K562 (cell line): ENCODE data around the gene LGALS7. TPM values are rescaled to one million over a fixed set of nuclear protein-coding genes. Genes with fewer than 3 reads are reported as not detected.

Experiments
- ATAC-seq: fragments of 200-7000 bp; cut with Tn5 transposase; 3 replicates; pipeline ENCODE4 v1.9.1; 2020; ENCODE audit warnings: moderate library complexity
- BruUV-seq: library from RNA; stranded (reverse); fragments of 400-500 nt; replicated peaks from 2 replicates; lab custom pipeline; 2021; lab: Mats Ljungman, UMichigan
- CTCF ChIA-PET: fragments of 300-600 bp; formaldehyde crosslinking; extraction: SDS; loops from one replicate; lab custom pipeline; 2021; ENCODE audit warnings: low intra/inter-chr PET ratio; lab: Yijun Ruan, JAX
- POLR2A ChIA-PET: fragments of 300-600, 350-650 bp; sonication (Branson Sonifier 250); formaldehyde crosslinking; extraction: SDS; loops from one replicate; lab custom pipeline; 2021; ENCODE audit warnings: antibody characterized with exemption, inconsistent platforms; lab: Yijun Ruan, JAX
- DNase-seq, 4 experiments: peaks; one replicate each; pipeline versions ENCODE4 v3.0.0 to v3.0.0-alpha.2; 2011 to 2018; ENCODE audit warnings: low spot score in 3 of 4, mixed read lengths in 3 of 4; ENCODE audit errors: extremely low read depth in 1 of 4
- FAIRE-seq: peaks from 2 replicates; lab custom pipeline; 2011; peaks lifted over from hg19 to GRCh38; lab: Jason Lieb, UNC
- H2AFZ ChIP-seq: 2 replicates; pipeline ENCODE4 v1.6.0; 2011; ENCODE audit warnings: low read depth, low read length, control low read depth, inconsistent platforms
- H3K27ac ChIP-seq: fragments of 200-600 bp; 3 replicates; pipeline ENCODE4 v1.8.0; 2011; ENCODE audit warnings: low read depth, mild to moderate bottlenecking, control low read depth, inconsistent platforms, low read length, moderate library complexity, mixed read lengths; ENCODE audit errors: extremely low read depth
- H3K27me3 ChIP-seq, 2 experiments: fragments of 300-600 bp in 1 of 2; 2 replicates in 1 of 2; 3 replicates in 1 of 2; pipeline versions ENCODE4 v1.6.0 to v1.8.0; 2011; ENCODE audit warnings: inconsistent platforms in 2 of 2, low read length in 2 of 2, mild to moderate bottlenecking in 1 of 2, mixed read lengths in 1 of 2, moderate library complexity in 1 of 2; ENCODE audit not compliant: control insufficient read depth in 2 of 2, insufficient read depth in 2 of 2
- H3K36me3 ChIP-seq: fragments of 300-600 bp; 3 replicates; pipeline ENCODE4 v1.8.0; 2011; ENCODE audit warnings: mild to moderate bottlenecking, low read length, inconsistent platforms; ENCODE audit not compliant: control insufficient read depth, insufficient read depth
- H3K4me1 ChIP-seq, 2 experiments: fragments of 200-600 bp in 1 of 2; replicated peaks in 1 of 2; 2 replicates in 1 of 2; 3 replicates in 1 of 2; pipeline versions ENCODE4 v1.5.1 to v1.8.0; 2011; ENCODE audit warnings: inconsistent platforms in 2 of 2, low read length in 2 of 2, mild to moderate bottlenecking in 1 of 2, mixed read lengths in 1 of 2, moderate library complexity in 1 of 2; ENCODE audit not compliant: control insufficient read depth in 2 of 2, insufficient read depth in 2 of 2
- H3K4me2 ChIP-seq: 2 replicates; pipeline ENCODE4 v1.6.1; 2011; ENCODE audit warnings: low read length, control low read depth, inconsistent platforms, mixed read lengths; ENCODE audit not compliant: insufficient read depth
- H3K4me3 ChIP-seq: fragments of 200-600 bp; sonication (generic), shearing (Covaris generic); 2 replicates; pipeline ENCODE4 v1.5.1; 2016; ENCODE audit warnings: control low read depth, inconsistent platforms
- H3K79me2 ChIP-seq: fragments of 200-600 bp; 3 replicates; pipeline ENCODE4 v1.8.0; 2011; ENCODE audit warnings: low read length, inconsistent platforms; ENCODE audit not compliant: control insufficient read depth, insufficient read depth
- H3K9ac ChIP-seq, 2 experiments: 2 replicates each; pipeline versions ENCODE4 v1.6.0 to v1.6.1; 2011; ENCODE audit warnings: low read depth in 2 of 2, low read length in 2 of 2, control low read depth in 1 of 2, inconsistent platforms in 1 of 2, mild to moderate bottlenecking in 1 of 2, mixed read lengths in 1 of 2; ENCODE audit not compliant: insufficient read depth in 1 of 2
- H3K9me1 ChIP-seq: one replicate; pipeline ENCODE4 v1.6.0; 2011; ENCODE audit warnings: inconsistent platforms, mild to moderate bottlenecking, low read length, moderate library complexity; ENCODE audit not compliant: control insufficient read depth, insufficient read depth
- H3K9me3 ChIP-seq: replicated peaks from 2 replicates; pipeline ENCODE4 v1.5.1; 2011; ENCODE audit warnings: low read depth, low read length, inconsistent platforms; ENCODE audit not compliant: control insufficient read depth, insufficient read depth
- H4K20me1 ChIP-seq: replicated peaks from 2 replicates; pipeline ENCODE4 v1.6.1; 2011; ENCODE audit warnings: low read length, inconsistent platforms, mixed read lengths; ENCODE audit not compliant: control insufficient read depth, insufficient read depth
- ARID3B ChIP-seq: fragments of 250-450 bp; sonication (Bioruptor Pico); IDR thresholded peaks from 2 replicates; pipeline ENCODE4 v1.4.0; 2020; ENCODE audit warnings: borderline replicate concordance
- FOSL1 ChIP-seq: fragments of 200-800 bp; sonication (Bioruptor generic); conservative IDR thresholded peaks from 2 replicates; pipeline ENCODE4 v1.6.1; 2016; ENCODE audit warnings: missing genetic modification characterization, missing compliant biosample characterization
- FOXO4 ChIP-seq: fragments of 450-650 bp; formaldehyde crosslinking; IDR thresholded peaks from 2 replicates; pipeline ENCODE4 v1.4.0; 2020; ENCODE audit warnings: mild to moderate bottlenecking, moderate library complexity
- GATA2 ChIP-seq: sonication (generic); formaldehyde crosslinking; IDR thresholded peaks from 2 replicates; pipeline ENCODE4 v1.4.0; 2020; ENCODE audit warnings: mild to moderate bottlenecking, missing genetic modification reagents
- MAZ ChIP-seq, 2 experiments: fragments of 450-650 bp in 1 of 2; sonication (generic) in 1 of 2; formaldehyde crosslinking; IDR thresholded peaks in 1 of 2; conservative IDR thresholded peaks in 1 of 2; 2 replicates each; pipeline versions ENCODE4 v1.4.0 to v1.5.0; 2020; ENCODE audit warnings: mild to moderate bottlenecking in 1 of 2, missing genetic modification reagents in 1 of 2
- NFIC ChIP-seq: fragments of 450-650 bp; IDR thresholded peaks from 2 replicates; pipeline ENCODE4 v1.6.1; 2017; ENCODE audit warnings: mild to moderate bottlenecking, inconsistent platforms
- NR2C2 ChIP-seq, 2 experiments: fragments of 200-800 bp in 1 of 2; sonication (Bioruptor generic) in 1 of 2; sonication (generic) in 1 of 2; formaldehyde crosslinking in 1 of 2; IDR thresholded peaks; 2 replicates each; pipeline versions ENCODE4 v1.6.1 to v1.8.0; 2016 to 2022; ENCODE audit warnings: mild to moderate bottlenecking in 1 of 2, missing compliant biosample characterization in 1 of 2, missing genetic modification characterization in 1 of 2, missing genetic modification reagents in 1 of 2
- PYGO2 ChIP-seq: fragments of 450-650 bp; IDR thresholded peaks from 2 replicates; pipeline ENCODE4 v1.6.1; 2016; ENCODE audit warnings: mild to moderate bottlenecking, missing genetic modification characterization, moderate library complexity, missing compliant biosample characterization
- SNIP1 ChIP-seq: fragments of 450-650 bp; IDR thresholded peaks from 2 replicates; pipeline ENCODE4 v1.7.1; 2017; ENCODE audit warnings: low read depth, mild to moderate bottlenecking
- USF2 ChIP-seq: sonication (generic); formaldehyde crosslinking; IDR thresholded peaks from 2 replicates; pipeline ENCODE4 v1.5.0; 2020; ENCODE audit warnings: missing genetic modification reagents
- ZKSCAN1 ChIP-seq: fragments of 150-350 bp; IDR thresholded peaks from 2 replicates; pipeline ENCODE4 v1.6.1; 2016; ENCODE audit warnings: low read depth, low read length
- WGBS: fragments of 100-300 bp; shearing (Covaris generic); methylation state at CpG from one replicate; pipeline ENCODE4 v1.1.6; 2016; ENCODE audit warnings: low coverage, mixed read lengths; ENCODE audit not compliant: insufficient coverage; ENCODE audit errors: missing lambda C conversion rate; 5-methylcytosine and 5-hydroxymethylcytosine counted together
- in situ Hi-C: fragments of 300-500 bp; cut with MboI; formaldehyde crosslinking; loops from 4 replicates; pipeline ENCODE4 v1.15.0; 2018; ENCODE audit warnings: inconsistent platforms, mixed read lengths
- intact Hi-C: fragments of 100-400 bp; cut with micrococcal nuclease; formaldehyde crosslinking; loops from 2 replicates; pipeline ENCODE4 v1.14.2; 2022
- polyA plus RNA-seq, 8 experiments: library from polyadenylated mRNA; depleted of rRNA in 4 of 8; stranded (reverse) in 5 of 8; unstranded in 3 of 8; fragments of >200 nt; fragmentation: Nextera tagmentation in 2 of 8; fragmentation: Illumina TruSeq in 1 of 8; extraction: Ambion mirVana in 2 of 8; extraction: Trizol in 1 of 8; gene quantifications; 2 replicates each; pipeline versions ENCODE4 v1.2.1 to v1.2.3, GENCODE V29; 2011 to 2014; ENCODE audit warnings: inconsistent platforms in 1 of 8, missing spikeins in 1 of 8
- total RNA-seq, 7 experiments: library from RNA; depleted of rRNA in 6 of 7; stranded (reverse); fragments of >200 nt in 6 of 7; fragmentation: Illumina TruSeq in 2 of 7; extraction: Trizol in 2 of 7; gene quantifications; 2 replicates each; pipeline versions ENCODE4 v1.2.1 to v1.2.3, GENCODE V29; 2011 to 2021; ENCODE audit warnings: low replicate concordance in 1 of 7
- TF ChIP-seq, protein P1 (sequence below): fragments of 250-450 bp; sonication (Bioruptor Pico); IDR thresholded peaks from 2 replicates; pipeline ENCODE4 v1.8.0; 2021; ENCODE audit warnings: mild to moderate bottlenecking, moderate library complexity
- TF ChIP-seq, protein P2 (sequence below), 2 experiments: fragments of 450-650 bp; IDR thresholded peaks; 2 replicates each; pipeline ENCODE4 v1.6.1; 2016

The LGALS7 gene
- total and polyA plus RNA-seq, 9 of the 15 experiments (the other 6 are each of a cell fraction or from before 2014, with no cell fraction given), result not detected

DNA sequence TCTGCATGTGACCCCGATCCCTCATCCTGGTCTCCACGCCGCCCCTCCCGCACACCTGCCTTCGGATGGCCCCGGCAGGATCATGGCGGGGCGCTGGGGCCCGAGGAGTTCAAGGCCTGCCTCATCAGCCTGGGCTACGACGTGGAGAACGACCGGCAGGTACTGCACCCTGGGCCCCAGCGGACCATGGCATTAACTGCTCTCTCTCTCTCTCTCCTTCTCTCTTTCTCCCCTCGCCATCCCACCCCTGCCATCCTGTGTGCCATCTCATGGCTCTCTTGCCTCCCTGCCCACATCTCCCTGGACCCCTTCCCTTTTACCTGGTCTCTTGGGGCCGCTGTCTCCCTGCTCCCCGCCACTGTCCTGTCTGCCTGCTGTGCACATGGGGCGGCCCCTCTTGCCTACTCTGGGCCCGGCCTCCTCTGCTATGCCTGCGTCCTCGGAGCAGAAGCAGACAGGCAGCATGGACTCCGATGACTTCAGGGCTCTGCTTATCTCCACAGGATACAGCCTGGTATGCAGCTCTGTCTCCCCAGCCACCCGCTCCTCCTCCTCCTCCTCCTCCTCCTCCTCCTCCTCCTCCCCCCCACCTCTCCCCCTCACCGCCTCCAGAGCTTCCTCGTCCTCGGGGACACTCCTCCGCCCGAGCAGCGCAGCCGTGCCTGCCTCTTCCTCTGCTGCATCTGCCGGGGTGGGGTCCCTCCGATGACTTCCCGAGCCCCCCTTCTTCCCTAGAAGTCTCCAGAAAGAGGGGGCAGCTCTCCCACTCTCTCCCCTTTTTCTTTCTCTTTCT lies 45.3 kb downstream of the LGALS7 start:
- POLR2A ChIA-PET, result no interaction called here
- Histone ChIP-seq H3K4me2 (peak overlapping the region; percentile 16), H3K79me2 (no peaks in the 10 kb centered on the region), H3K27me3 (no peaks in the 10 kb centered on the region), H3K9me1 (no peaks in the 10 kb centered on the region), H3K27ac (peak overlapping the region; percentile 46; the same call in 2 of the 3 replicates), H3K9ac (peak overlapping the region in 1 of 2 experiments; percentile 84; a peak in 2 of 4 replicates), H3K4me1 (peaks cover 11 to 50% of the 10 kb centered on the region in 2 experiments), H2AFZ (no peak overlapping the region), H3K4me3 (no peak overlapping the region), H4K20me1 (0 out of 2 replicates have a peak, but pooled peaks cover 3% of the 10 kb centered on the region), H3K9me3 (no peaks in the 10 kb centered on the region), H3K36me3 (peaks cover 85% of the 10 kb centered on the region; the same call in 2 of the 3 replicates)
- in situ Hi-C loops (no loop called here), intact Hi-C loops (loop anchor here (2.0 to 5.0 kb wide), 2 partner anchors 51 to 91 kb away; no protein-coding TSS in a partner anchor)
- ATAC-seq (peak; percentile 83), DNase-seq (peak; percentile 69 to 89 (median 80)), FAIRE-seq (peak; percentile 83)
- CTCF ChIA-PET, result interaction anchor here (2.9 kb wide), 1 partner anchor 202 kb away, joined by 12 read pairs; the partner anchor contains the start of genes MRPS12 and SARS2
- no TSS peak for BruUV-seq
- 60% methylated on average over 25 of the region's 33 CpGs for WGBS
- TF ChIP-seq ZKSCAN1, result no peak
- no peak for TF ChIP-seq GATA2 (CRISPR knock-in tag)
- no peak for TF ChIP-seq NR2C2 (CRISPR knock-in tag; IDR thresholded peaks at IDR 0.05)
- TF ChIP-seq NR2C2 (tag; IDR thresholded peaks at IDR 0.05), result no peak
- TF ChIP-seq MAZ (CRISPR knock-in tag; conservative IDR thresholded peaks at IDR 0.05 in 1 of 2, IDR thresholded peaks at IDR 0.05 in 1 of 2), result no peak
- TF ChIP-seq SNIP1, result no peak
- TF ChIP-seq PYGO2 (tag), result no peak
- TF ChIP-seq FOSL1 (tag), result no peak
- no peak for TF ChIP-seq ARID3B (CRISPR knock-in tag)
- TF ChIP-seq USF2 (CRISPR knock-in tag), result no peak
- TF ChIP-seq NFIC, result peak; percentile 6; the same call in 1 of the 2 replicates
- TF ChIP-seq, protein P1, sequence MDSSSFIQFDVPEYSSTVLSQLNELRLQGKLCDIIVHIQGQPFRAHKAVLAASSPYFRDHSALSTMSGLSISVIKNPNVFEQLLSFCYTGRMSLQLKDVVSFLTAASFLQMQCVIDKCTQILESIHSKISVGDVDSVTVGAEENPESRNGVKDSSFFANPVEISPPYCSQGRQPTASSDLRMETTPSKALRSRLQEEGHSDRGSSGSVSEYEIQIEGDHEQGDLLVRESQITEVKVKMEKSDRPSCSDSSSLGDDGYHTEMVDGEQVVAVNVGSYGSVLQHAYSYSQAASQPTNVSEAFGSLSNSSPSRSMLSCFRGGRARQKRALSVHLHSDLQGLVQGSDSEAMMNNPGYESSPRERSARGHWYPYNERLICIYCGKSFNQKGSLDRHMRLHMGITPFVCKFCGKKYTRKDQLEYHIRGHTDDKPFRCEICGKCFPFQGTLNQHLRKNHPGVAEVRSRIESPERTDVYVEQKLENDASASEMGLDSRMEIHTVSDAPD (CRISPR knock-in tag), result no peak
- TF ChIP-seq, protein P2, sequence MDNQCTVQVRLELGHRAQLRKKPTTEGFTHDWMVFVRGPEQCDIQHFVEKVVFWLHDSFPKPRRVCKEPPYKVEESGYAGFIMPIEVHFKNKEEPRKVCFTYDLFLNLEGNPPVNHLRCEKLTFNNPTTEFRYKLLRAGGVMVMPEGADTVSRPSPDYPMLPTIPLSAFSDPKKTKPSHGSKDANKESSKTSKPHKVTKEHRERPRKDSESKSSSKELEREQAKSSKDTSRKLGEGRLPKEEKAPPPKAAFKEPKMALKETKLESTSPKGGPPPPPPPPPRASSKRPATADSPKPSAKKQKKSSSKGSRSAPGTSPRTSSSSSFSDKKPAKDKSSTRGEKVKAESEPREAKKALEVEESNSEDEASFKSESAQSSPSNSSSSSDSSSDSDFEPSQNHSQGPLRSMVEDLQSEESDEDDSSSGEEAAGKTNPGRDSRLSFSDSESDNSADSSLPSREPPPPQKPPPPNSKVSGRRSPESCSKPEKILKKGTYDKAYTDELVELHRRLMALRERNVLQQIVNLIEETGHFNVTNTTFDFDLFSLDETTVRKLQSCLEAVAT (IDR thresholded peaks at IDR 0.05), result 0 out of 4 replicates have a peak, but pooled peaks of 1 of the 2 experiments have one; percentile 16
- no peak for TF ChIP-seq FOXO4 (CRISPR knock-in tag)
